Uterus (tissue), 4 donors: ENCODE results near the gene TOP3B. TPM values are rescaled to one million over a fixed set of nuclear protein-coding genes. Genes with fewer than 3 reads are reported as not detected.

Experiments used
- DNase-seq, 2 donors: peaks; one replicate each; pipeline ENCODE4 v3.0.0-alpha.2; 2019 to 2020
- H3K27ac ChIP-seq, 2 donors: fragments of 200-600 bp; sonication (generic); 1 replicate in 1 of 2; 2 replicates in 1 of 2; pipeline ENCODE4 v1.5.1; 2016 to 2018
- H3K27me3 ChIP-seq, 2 donors: fragments of 200-600 bp; sonication (generic); one replicate each; pipeline ENCODE4 v1.5.1; 2018 to 2019; ENCODE audit warnings: control low read depth in 1 of 2
- H3K36me3 ChIP-seq, 2 donors: fragments of 200-600 bp; sonication (generic); one replicate each; pipeline ENCODE4 v1.5.1; 2019; ENCODE audit warnings: control low read depth in 1 of 2
- H3K4me1 ChIP-seq, 2 donors: fragments of 200-600 bp; sonication (generic); one replicate each; pipeline ENCODE4 v1.5.1; 2018 to 2019; ENCODE audit warnings: control low read depth in 1 of 2
- H3K4me3 ChIP-seq, 2 donors: fragments of 200-600 bp; sonication (generic); 1 replicate in 1 of 2; 2 replicates in 1 of 2; pipeline ENCODE4 v1.5.1; 2018 to 2019; ENCODE audit warnings: mild to moderate bottlenecking in 1 of 2
- H3K9me3 ChIP-seq, 2 donors: fragments of 200-600 bp; sonication (generic); one replicate each; pipeline ENCODE4 v1.5.1; 2019; ENCODE audit warnings: control low read depth in 1 of 2
- POLR2A ChIP-seq, 2 donors: fragments of 450-650 bp; IDR thresholded peaks; one replicate each; pipeline ENCODE4 v1.6.1; 2016; ENCODE audit warnings: antibody characterized with exemption in 2 of 2, mild to moderate bottlenecking in 1 of 2, moderate library complexity in 1 of 2
- intact Hi-C: fragments of 100-400 bp; cut with DNase I; formaldehyde crosslinking; loops from one replicate; pipeline ENCODE4 v1.15.1; 2023; ENCODE audit warnings: low total_unique reads
- total RNA-seq, 4 donors: library from RNA; depleted of rRNA in 3 of 4; stranded (reverse); fragments of >200 nt in 3 of 4; gene quantifications; one replicate each; pipeline versions ENCODE4 v1.1.0 to v1.2.4, GENCODE V29; 2014 to 2023
- TF ChIP-seq, protein P1 (sequence below), 4 experiments: fragments of 200-600 bp in 2 of 4; fragments of 450-650 bp in 2 of 4; sonication (generic) in 2 of 4; IDR thresholded peaks; one replicate each; pipeline ENCODE4 v1.5.1; 2016 to 2019; ENCODE audit warnings: antibody characterized with exemption in 4 of 4, mild to moderate bottlenecking in 2 of 4, moderate library complexity in 1 of 4
- donor health status: DM: yes; HTN: yes; CAD: no.

TOP3B gene
- total RNA-seq, 4 donors from 2014 or later, result 6.2 to 36.4 (median 20.9) TPM

GRCh38 chr22:21968452-21969129 is 14.0 kb downstream of the TOP3B start:
- Histone ChIP-seq H3K4me1 (no peaks in the 10 kb centered on the region), H3K4me3 (no peak overlapping the region), H3K9me3 (no peaks in the 10 kb centered on the region), H3K27me3 (no peaks in the 10 kb centered on the region), H3K36me3 (no peaks in the 10 kb centered on the region), H3K27ac (no peak overlapping the region)
- intact Hi-C loops, result no loop called here
- TF ChIP-seq, protein P1, sequence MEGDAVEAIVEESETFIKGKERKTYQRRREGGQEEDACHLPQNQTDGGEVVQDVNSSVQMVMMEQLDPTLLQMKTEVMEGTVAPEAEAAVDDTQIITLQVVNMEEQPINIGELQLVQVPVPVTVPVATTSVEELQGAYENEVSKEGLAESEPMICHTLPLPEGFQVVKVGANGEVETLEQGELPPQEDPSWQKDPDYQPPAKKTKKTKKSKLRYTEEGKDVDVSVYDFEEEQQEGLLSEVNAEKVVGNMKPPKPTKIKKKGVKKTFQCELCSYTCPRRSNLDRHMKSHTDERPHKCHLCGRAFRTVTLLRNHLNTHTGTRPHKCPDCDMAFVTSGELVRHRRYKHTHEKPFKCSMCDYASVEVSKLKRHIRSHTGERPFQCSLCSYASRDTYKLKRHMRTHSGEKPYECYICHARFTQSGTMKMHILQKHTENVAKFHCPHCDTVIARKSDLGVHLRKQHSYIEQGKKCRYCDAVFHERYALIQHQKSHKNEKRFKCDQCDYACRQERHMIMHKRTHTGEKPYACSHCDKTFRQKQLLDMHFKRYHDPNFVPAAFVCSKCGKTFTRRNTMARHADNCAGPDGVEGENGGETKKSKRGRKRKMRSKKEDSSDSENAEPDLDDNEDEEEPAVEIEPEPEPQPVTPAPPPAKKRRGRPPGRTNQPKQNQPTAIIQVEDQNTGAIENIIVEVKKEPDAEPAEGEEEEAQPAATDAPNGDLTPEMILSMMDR (IDR thresholded peaks at IDR 0.05), result no peak
- TF ChIP-seq POLR2A (IDR thresholded peaks at IDR 0.05), result no peak
- DNase-seq, result no peak

DNA sequence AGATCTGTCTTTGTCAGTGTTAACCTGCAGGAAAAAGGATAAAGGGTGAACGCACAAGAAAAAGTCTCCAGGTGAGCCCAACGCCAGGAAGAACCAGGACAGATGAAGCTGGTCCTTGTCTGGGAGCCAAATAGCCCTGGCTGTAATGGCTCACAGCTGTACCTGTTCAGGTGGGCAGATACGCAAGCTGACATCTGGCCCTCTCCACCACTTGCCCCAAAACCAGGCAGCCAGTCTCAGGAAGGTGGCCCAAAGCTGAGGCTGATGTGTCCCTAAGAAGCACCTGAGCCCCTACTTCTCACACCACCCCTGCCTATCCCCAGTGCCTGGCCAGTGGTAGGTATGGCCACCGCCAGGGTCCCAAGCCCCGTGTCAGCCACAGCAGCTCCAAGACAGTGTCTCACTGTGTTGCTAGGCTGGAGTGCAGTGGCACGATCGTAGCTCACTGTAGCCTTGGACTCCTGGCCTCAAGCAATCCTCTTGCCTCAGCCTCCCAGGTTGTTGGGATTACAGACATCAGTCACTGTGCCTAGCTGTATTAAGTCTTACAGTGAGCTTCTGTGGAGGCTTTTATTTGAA is 14.8 kb downstream of the TOP3B start:
- Histone ChIP-seq H3K27me3 (no peaks in the 10 kb centered on the region), H3K4me3 (no peak overlapping the region), H3K27ac (no peak overlapping the region), H3K36me3 (no peaks in the 10 kb centered on the region), H3K4me1 (no peaks in the 10 kb centered on the region), H3K9me3 (no peaks in the 10 kb centered on the region)
- no peak for TF ChIP-seq POLR2A (IDR thresholded peaks at IDR 0.05)
- TF ChIP-seq, protein P1 (IDR thresholded peaks at IDR 0.05), result no peak
- intact Hi-C loops, result no loop called here
- no peak for DNase-seq

- intact Hi-C loops, result no loop called here
- H3K36me3 ChIP-seq, result no peaks in the 10 kb centered on the region
- no peaks in the 10 kb centered on the region for H3K27me3 ChIP-seq
- no peak for DNase-seq
- H3K4me3 ChIP-seq, result no peak overlapping the region
- H3K4me1 ChIP-seq, result no peaks in the 10 kb centered on the region
- TF ChIP-seq, protein P1 (IDR thresholded peaks at IDR 0.05), result no peak
- TF ChIP-seq POLR2A (IDR thresholded peaks at IDR 0.05), result no peak
- no peak overlapping the region for H3K27ac ChIP-seq
- no peaks in the 10 kb centered on the region for H3K9me3 ChIP-seq
Observed at GRCh38 chr22:21966643-21967516, 15.7 kb downstream of the TOP3B start.

DNA sequence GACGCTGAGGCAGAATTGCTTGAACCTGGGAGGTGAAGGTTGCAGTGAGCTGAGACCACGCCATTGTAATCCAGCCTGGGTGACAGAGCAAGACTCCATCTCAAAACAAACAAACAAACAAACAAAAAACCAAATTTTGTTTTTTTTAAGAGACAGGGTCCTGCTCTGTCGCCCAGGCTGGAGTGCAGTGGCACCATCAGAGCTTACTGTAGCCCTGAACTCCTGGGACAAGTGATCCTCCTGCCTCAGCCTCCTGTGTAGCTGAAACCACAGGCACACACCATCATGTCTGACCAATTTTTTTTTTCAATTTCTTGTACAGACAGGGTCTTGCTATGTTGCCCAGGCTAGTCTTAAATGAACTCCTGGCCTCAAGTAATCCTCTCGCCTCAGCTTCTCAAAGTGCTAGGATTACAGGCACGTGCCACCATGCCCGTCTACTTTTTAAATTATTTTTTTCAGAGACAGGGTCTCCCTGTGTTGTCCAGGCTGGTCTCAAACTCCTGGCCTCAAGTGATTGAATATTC is 16.8 kb downstream of the TOP3B start:
- no peak for DNase-seq
- H3K36me3 ChIP-seq, result no peaks in the 10 kb centered on the region
- no peak overlapping the region for H3K27ac ChIP-seq
- TF ChIP-seq POLR2A (IDR thresholded peaks at IDR 0.05), result no peak
- H3K4me3 ChIP-seq, result no peak overlapping the region
- no peaks in the 10 kb centered on the region for H3K9me3 ChIP-seq
- H3K4me1 ChIP-seq, result no peaks in the 10 kb centered on the region
- intact Hi-C loops, result no loop called here
- no peaks in the 10 kb centered on the region for H3K27me3 ChIP-seq

GRCh38 chr22:21964918-21965484 is 17.6 kb downstream of the TOP3B start:
- no peaks in the 10 kb centered on the region for H3K36me3 ChIP-seq

More at GRCh38 chr22:21964918-21965484, 17.6 kb downstream of the TOP3B start:
- Histone ChIP-seq H3K27me3 (no peaks in the 10 kb centered on the region), H3K9me3 (no peaks in the 10 kb centered on the region), H3K27ac (no peak overlapping the region), H3K4me3 (no peak overlapping the region), H3K4me1 (no peaks in the 10 kb centered on the region)
- no peak for DNase-seq
- intact Hi-C loops, result no loop called here
- TF ChIP-seq, protein P1 (IDR thresholded peaks at IDR 0.05), result no peak
- TF ChIP-seq POLR2A (IDR thresholded peaks at IDR 0.05), result no peak
